HT-29 (cell line): ENCODE measurements around the gene GALNT17. TPM values are rescaled to one million over a fixed set of nuclear protein-coding genes. Genes with fewer than 3 reads are reported as not detected.

Experiments
- DNase-seq: peaks from one replicate; pipeline ENCODE4 v3.0.0-alpha.2; 2015; ENCODE audit warnings: low spot score
- total RNA-seq: library from RNA; depleted of rRNA; stranded (reverse); fragments of >200 nt; shearing (Covaris generic); gene quantifications from 2 replicates; pipeline ENCODE4 v1.2.3, GENCODE V29; 2014

The GALNT17 gene
- total RNA-seq, 1 experiment from 2014 or later, result not detected

DNA sequence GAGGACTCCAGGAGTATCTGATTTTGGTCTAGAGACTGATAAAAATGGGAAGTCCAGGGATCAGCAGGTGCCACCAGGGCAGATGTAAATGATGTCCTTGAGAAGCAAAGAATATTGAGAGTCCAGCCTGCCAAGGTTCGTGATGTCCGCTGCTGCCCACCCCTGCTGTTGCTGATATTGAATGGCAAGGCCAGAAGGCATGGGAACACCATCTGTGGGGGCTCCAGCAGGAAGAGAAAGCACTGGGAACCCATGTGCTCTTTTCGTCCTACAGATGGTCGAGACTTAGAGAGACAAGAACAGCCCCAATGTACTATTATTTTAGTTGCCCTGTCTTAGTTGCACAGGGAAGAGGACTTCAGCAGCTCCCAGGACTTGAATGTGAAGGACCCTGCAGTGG lies 363.9 kb downstream of the GALNT17 start:
- no peak for DNase-seq

DNA sequence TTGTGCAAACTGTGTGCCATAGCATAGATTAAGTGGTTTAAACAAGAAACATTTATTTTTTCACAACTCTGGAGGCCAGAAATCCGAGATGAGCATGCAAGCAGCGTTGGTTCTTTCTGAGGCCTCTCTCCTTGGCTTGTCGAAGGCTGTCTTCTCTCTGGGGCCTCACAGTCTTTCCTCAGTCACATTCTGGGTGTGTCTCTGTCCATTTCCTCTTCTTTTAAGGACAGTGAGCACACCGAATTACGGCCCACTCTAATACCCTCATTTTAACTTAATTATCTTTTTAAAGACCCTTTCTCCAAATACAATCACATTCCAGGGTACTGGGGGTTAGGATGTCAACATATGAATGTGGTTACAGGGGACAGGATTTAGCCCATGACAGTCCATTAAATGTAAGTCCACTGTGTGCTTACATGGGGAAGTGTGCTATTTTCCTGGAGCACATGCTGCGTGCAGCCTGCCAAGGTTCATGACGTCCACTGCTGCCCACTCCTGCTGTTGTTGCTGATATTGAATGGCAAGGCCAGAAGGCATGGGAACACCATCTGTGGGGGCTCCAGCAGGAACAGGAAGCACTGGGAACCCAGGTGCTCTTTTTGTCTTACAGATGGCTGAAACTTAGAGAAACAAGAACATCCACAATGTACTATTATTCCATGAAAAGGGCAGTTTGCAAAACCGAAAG lies 365.5 kb downstream of the GALNT17 start:
- no peak for DNase-seq

DNA sequence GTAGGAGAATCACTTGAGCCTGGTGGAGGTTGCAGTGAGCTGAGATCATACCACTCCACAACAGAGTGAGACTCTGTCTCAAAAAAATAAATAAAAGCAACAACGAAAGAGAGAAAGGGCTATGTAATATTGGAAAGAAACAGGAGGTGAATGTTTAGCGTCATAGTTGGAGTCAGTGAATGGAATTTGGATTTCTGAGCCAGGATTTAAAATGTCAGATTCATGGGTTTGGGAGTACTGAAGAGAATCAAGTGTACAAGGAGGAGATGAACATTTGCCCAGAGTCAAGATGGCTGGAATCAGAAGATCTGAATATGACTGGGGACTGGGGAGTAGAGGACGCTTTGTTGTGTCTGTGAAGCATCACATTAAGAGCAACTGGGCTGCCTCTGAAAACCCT lies 366.4 kb downstream of the GALNT17 start:
- no peak for DNase-seq

DNA sequence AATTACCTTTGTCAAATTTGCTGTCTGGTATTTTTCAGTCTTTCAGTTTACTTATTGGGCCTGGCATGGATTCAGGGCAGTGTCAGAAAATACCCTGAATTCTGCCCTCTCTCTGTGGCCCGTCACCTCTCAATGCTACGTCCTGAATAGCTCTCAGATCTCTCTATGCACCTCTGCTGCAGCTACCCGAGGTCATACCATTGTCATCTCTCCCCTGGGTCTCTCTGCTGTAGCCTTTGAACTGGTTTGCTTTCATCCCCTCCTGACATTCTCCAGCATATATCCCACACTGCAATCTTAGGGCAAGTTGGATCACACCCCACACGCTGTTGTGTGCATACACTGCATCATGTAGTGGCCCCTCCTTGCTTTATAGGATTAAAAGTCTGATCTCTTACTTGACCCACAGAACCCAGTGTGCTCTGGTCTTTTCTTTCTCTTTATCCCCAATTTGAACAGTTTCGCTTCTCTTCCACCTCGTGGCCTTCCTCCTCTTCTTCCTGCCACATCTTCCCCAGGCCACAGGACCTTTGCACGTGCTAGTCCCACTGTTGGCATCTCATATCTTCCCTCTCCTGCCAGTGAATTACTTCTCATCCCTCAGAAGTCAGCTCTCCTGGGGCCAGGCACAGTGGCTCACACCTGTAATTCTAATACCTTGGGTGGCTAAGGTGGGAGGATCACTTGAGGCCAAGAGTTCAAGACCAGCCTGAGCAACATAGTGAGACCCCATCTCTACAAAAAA lies 372.9 kb downstream of the GALNT17 start:
- DNase-seq, result no peak

DNA sequence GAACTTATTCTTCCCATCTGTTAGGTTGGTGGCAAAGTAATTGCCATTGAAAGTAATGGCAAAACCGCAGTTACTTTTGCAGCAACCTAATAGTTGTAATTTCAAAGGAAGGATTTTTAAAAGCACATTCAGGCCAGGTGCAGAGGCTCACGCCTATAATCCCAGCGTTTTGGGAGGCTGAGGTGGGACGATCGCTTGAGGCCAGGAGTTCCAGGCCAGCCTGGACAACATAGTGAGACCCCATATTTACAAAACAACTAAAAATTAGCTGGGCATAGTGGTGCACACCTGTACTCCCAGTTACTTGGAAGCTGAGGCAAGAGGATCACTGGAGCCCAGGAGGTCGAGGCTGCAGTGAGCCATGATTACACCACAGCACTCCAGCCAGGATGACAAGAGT lies 374.9 kb downstream of the GALNT17 start:
- DNase-seq, result no peak

DNA sequence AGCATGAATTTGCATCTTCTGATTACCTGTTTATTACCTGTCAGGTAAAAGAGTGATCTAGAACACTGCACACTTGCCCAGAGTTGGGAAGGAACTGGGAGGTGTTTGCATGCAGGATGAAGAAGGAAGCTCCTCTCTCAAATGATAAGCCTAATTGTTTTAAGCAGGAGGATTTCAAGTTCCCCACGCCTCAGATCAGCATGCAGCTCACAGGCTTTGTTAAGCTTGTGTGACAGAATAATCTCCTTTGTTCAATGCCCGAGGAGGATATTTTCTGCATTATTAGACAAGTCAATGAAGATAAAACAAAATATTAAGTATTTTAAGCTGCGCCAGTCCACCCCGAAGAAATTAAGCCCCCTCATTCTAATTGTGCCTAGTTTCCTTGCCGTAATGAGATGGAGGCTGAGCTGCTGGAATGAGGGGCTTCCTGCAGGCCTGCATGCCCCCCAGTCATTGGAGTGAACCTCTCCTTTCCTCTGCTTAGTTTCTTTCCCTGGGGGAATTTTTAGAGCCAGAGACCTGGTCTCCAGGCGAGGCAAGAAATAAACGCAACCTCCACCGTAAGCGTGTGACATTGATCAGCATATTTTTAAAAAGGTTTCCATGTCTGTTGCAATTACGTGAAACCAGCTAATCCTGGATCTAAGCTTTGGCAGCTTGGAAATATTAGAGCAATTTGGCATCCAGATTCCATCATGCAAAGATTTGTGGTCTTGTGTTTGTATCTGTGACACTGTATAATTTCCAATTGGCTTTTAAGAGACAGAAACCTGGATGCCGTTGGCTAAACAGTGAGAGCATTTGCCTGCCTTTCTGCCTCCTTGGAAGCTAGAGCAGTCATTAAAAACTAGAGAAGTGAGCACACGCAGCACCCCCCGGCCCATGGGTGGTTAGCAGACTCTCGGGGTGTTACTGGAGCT lies 376.0 kb downstream of the GALNT17 start:
- no peak for DNase-seq

DNA sequence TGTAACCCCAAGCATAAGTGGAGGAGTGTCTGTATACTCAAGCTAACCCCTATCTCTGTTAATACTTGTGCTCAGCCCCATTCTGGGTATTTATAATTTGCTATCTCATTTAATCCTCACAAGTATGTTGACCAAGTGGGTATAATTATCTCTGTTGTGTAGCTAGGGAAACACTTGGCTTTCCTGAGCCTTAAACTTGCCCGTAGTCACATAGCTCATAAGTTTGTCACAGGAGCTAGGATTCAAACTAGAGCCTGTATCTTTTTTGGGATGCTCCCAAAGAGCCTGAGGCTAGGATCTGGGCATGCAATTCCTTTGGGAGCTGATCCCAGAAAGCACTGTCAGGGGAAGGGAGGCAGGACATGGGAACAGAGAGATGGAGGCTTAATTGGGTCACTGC lies 377.4 kb downstream of the GALNT17 start:
- DNase-seq, result no peak

DNA sequence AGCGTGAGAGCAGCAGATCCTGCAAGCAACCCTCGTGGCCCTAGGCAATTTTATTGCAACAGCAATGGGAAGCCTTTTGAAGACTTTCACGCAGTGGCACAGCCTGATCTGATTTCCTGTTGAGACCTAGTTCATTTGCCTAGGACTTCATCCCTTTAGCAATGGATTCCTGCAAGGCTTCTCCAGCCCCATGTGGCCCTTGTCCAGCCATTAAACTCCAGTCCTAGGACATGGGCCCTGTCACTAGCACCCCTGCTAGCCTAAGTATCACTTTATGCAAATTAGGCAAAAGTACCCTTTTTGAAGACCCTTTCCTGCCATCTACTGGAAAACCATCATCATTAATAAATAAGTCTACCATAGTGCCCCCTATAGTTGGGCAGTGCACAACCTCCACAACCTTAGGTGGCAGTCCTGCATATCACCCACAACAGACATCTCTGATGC lies 379.4 kb downstream of the GALNT17 start:
- no peak for DNase-seq

DNA sequence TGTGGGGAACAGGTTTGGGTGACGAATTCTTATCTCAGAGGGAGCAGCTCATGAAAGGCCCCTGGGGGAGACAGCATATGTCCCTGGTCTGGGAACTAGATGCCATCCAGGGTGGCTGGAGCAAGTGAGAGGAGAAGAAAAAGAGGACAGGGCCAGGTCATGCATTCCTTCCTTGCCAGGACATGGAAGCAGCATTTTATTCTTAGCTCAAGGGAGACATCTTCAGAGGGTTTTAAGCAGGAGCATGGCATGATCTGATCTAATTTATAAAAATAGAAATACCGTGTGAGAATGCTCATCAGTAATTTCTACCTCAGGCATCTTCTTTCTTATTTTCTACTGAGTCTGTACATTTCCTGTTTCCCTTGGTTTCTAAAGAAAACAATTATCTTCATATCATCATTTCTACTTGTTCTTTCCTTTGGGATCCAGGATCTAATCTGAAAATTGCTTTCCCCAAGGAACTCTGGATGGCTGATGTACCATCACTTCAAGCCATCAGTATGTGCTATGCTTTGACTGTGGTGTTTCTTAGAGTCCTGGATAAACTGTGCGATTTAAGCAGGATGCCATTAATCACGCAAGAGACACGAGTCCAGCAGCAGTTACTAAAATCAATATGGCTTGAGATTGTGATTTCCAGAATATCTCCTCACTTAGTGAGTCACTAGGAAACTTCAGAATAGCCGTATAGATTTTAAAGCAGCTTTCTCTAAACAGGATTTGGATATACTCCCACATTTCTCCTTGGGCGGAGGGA lies 386.2 kb downstream of the GALNT17 start:
- DNase-seq, result no peak

DNA sequence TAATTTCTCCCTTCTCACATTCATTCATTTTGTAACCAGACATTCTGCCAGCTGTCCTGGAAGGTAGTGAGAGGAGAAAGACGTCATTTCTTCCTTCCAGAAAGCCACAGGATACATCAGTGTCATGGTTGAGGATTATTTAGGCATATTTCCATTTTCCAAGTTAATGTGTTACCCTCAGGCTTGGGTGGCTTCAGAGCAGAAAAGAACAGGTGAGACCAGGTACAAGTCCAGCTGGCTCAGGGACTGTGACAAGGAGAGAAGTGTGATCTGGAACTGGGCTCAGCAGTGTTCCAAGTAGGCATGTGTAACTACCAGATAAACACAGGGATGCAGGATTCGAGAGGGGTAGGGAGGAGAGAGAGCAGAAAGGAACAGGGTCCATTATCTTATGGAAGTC lies 386.9 kb downstream of the GALNT17 start:
- DNase-seq, result no peak

DNA sequence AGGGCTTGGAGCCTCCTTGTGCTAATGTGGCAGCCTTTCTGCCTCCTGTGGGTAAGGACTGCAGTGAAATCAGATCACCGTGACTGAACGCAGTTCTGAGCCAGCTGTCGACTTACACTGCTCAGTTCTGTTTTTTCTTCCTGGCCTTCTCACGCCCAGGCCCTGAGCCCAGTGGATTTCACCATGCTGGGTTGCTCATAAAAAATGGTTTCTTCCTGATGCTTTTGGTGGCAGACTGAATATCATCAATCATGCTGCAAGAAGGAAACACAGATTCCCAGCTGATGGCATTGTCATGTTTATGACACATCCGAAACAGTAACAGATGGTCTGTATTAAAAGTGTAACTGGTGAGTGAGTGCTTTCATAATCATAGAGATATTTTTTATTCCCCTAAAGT lies 389.6 kb downstream of the GALNT17 start:
- DNase-seq, result no peak

DNA sequence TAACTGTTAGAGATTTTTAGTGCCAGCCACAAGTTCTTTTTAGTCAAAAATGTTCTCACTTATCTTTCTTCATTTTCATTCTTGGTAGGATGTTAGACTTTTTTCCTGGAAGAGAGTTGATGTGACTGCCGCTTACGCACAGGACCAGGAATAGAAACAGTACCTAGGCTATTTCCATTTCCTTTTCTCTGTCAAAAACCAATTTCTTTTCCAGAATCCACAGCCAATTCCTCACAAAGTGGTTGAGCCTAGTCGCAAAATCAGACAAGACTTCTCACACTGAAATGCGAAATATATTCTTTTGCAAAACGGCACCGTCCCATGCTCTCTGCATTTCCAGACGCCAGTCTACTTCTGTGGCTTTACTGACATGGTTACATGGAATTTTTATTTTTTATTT lies 394.2 kb downstream of the GALNT17 start:
- no peak for DNase-seq

DNA sequence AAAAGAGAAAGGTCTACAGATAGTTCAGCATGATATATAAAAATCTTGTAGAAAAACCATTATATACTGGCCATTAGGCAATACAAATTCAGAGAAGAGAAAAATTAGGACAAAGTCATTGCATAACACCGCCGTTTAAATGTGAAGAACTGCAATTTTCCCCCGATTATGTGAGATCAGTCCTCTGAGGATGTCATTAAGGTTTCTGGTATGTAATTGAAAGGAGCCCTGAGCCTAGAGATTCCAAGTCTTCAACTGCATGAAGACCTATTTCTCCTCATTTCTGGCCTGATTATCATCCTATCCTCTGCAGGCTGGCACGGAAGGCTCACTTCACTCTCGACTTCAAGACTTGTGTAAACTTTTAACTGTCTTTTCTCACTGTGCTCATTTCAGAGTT lies 395.3 kb downstream of the GALNT17 start:
- no peak for DNase-seq

DNA sequence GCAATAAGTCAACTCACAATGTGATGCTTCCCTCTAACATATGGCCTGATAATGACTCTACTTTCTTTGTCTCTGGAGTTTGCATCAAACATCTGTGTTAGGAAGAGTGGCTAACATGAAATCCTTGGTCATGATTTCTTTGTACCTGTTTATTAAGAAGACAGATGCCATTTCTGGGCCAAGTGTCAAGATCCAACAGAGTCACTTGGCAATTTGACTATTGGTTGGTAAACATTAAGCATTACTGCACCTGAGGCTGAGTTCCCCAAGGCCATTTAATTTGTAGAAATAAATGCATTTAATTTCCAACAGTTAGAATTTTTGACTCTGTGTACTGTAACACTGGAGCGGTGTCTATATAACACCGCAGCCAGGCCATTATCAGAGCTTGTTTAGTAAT lies 403.7 kb downstream of the GALNT17 start:
- no peak for DNase-seq

DNA sequence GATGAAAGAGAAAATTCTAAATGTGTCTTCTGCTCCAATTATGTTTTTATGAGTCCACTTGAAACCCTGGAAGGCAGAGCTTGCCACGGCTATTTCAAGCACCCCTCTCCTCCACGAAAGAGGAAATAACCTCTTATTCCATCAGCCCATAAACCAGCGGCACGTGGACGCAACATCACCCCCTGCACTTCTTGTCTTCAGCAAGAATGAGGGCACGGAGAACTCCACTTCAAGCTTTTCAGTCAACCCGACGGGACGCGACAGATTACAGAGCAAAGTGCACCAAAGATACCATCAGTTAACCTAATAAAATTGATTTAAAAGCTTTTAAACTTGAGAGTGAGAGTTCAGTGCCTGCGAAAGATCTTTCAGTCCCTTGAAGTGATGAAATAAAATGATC lies 406.3 kb downstream of the GALNT17 start:
- DNase-seq, result no peak

DNA sequence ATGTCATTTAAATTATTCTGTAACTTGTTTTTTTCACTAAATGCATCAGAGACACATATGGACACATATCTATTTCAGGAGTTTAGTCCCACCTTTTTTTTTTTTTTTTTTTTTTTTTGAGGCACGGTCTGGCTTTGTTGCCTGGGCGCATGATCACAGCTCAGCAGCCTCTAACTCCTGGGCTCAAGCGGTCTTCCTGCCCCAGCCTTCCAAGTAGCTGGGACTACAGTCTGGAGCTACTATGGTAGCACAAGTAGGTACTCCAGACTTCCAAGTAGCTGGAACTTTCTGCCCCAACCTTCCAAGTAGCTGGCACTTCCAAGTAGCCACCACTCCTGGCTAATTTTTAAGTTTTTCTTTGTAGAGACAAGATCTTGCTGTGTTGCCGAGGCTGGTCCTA lies 407.7 kb downstream of the GALNT17 start:
- no peak for DNase-seq

DNA sequence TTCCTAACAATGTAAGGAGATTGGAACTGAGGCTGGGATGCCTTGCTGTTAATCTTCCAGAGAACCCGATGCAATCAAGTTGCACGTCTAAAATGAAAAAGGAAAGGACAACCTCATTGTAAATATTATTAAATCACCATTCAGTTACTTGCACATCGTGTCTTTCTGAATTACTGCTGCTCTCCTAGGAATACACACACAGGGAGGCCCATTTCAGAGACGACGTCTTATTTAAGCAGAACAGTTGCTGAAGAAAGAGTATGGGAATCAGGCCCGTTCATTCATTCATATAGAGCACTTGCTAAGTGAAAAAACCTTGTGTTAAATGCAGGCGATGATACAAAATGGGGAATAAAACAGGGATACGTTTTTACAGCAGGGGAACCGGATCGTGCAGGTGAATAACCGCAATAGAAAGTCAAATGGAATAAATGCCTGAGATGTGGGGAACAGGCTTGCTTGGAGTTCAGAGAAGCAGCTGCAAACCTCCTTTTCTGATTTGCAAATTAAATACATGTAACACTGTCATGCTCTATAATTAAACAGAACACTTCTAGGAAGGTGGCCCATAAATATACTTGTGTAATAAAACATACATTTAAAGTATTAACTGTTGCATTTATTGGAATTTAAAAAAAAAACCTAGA lies 409.9 kb downstream of the GALNT17 start:
- no peak for DNase-seq

DNA sequence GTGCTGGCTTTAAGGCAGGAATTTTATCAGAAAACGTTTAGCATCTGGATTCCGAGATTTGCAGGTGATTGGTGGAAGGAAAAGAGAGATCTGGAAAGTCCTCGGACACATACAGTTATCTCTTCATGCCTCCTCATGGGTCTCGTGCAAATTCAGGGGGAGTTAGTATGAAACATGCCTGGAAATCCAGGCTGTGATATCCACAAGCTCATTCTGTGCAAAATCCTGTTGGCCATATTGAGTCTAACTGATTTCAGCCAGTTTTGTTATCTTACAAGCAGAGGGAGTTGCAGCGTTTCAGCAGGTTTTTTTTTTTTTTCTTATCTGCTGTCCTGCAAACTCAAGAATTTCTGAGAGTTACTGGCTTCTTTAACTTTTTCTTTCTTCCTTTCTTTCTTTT lies 411.5 kb downstream of the GALNT17 start:
- no peak for DNase-seq

DNA sequence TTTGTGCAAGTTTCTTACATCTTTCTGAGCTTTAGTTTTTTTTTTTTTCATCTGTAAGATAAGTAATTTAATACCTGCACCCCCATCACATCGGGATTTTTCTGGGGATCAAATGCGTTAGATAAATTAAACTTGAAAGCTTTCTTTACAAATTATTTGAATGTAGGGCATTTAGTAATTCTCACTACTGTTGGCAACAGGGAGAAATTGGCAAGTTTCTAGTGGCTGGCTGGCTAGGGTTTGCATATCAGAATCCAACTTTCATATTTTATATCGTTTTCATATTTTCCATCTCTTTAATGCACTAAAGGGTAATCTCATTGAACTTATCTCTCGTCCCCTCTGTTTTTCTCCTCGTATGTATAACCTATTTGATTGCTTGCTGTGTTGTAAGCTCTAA lies 412.9 kb downstream of the GALNT17 start:
- no peak for DNase-seq

DNA sequence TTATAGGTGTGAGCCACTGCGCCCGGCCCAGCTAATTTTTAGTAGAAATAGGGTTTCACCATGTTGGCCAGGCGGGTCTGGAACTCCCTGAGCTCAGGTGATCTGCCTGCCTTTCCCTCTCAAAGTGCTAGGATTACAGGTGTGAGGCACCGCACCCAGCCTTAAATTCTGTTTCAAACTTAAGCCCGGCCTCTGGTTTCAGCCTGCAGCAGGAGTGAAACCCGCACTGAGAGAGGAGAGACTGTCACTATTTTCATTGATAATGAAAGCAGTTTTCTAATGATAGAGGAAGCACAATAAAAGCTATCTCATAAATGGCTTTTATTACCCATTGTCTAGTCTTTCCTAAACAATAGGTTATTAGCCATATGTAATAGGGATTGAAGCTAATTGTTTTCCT lies 415.5 kb downstream of the GALNT17 start:
- no peak for DNase-seq

DNA sequence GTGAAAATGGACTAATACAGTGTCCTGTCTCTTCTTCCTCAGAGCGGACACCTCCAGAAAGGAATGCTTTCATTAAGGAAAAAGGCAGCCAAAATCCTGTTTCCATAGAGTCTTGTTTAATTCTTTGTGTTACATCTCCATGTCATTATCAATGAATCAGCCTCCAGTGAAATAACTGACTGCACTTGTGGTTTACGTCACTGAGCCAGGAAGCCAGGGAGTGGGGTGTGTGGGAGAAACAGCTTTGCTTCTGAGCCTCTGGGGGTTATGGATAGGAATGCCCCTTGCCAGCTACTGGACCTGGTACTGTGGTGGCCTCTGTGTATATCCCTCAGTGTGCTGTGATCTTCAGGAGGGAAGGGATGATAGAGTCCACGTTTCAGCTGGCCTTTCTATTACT lies 416.8 kb downstream of the GALNT17 start:
- no peak for DNase-seq
